Endothelial cell of umbilical vein (primary cell): ENCODE results near the gene OR6K2. TPM values are rescaled to one million over a fixed set of nuclear protein-coding genes. Genes with fewer than 3 reads are reported as not detected.

ENCODE experiments used
- BruUV-seq: library from RNA; stranded (reverse); fragments of 400-500 nt; replicated peaks from 2 replicates; lab custom pipeline; 2021; lab: Mats Ljungman, UMichigan
- CTCF ChIA-PET: fragments of 300-600, 350-600 bp; sonication (Branson Sonifier 250); formaldehyde crosslinking; loops from one replicate; lab custom pipeline; 2021; ENCODE audit warnings: antibody characterized with exemption, inconsistent platforms; lab: Charles Lee
- POLR2A ChIA-PET: fragments of 300-600, 350-600 bp; sonication (Branson Sonifier 250); formaldehyde crosslinking; loops from one replicate; lab custom pipeline; 2021; ENCODE audit warnings: antibody characterized with exemption, inconsistent platforms; lab: Charles Lee
- DNase-seq: peaks from one replicate; pipeline ENCODE4 v3.0.0-alpha.2; 2011; ENCODE audit warnings: low read depth, low spot score
- FAIRE-seq: peaks from 2 replicates; lab custom pipeline; 2011; peaks lifted over from hg19 to GRCh38; lab: Jason Lieb, UNC
- H2AFZ ChIP-seq: 2 replicates; pipeline ENCODE4 v1.6.0; 2012; ENCODE audit warnings: low read depth, low read length, control low read depth, inconsistent platforms
- H3K27ac ChIP-seq: 2 replicates; pipeline ENCODE4 v1.5.1; 2011; ENCODE audit warnings: low read depth, mild to moderate bottlenecking, control low read depth, low read length, moderate library complexity; ENCODE audit not compliant: insufficient read depth
- H3K27me3 ChIP-seq, 2 experiments: 2 replicates each; pipeline versions ENCODE4 v1.6.0 to v1.6.1; 2011; ENCODE audit warnings: low read length in 2 of 2, mixed read lengths in 1 of 2; ENCODE audit not compliant: control insufficient read depth in 2 of 2, insufficient read depth in 2 of 2
- H3K36me3 ChIP-seq, 2 experiments: 2 replicates in 1 of 2; 3 replicates in 1 of 2; pipeline ENCODE4 v1.5.1; 2011; ENCODE audit warnings: low read length in 2 of 2, mild to moderate bottlenecking in 1 of 2, moderate library complexity in 1 of 2; ENCODE audit not compliant: control insufficient read depth in 2 of 2, insufficient read depth in 2 of 2; ENCODE audit errors: extremely low read depth in 1 of 2
- H3K4me1 ChIP-seq: 3 replicates; pipeline ENCODE4 v1.5.1; 2011; ENCODE audit warnings: mild to moderate bottlenecking, low read length; ENCODE audit not compliant: control insufficient read depth, insufficient read depth; ENCODE audit errors: extremely low read depth
- H3K4me2 ChIP-seq: 2 replicates; pipeline ENCODE4 v1.6.1; 2011; ENCODE audit warnings: low read length, control low read depth, mixed read lengths; ENCODE audit not compliant: insufficient read depth
- H3K4me3 ChIP-seq, 3 experiments: fragments of 200-600 bp in 1 of 3; sonication (generic), shearing (Covaris generic) in 1 of 3; replicated peaks in 1 of 3; 2 replicates each; pipeline ENCODE4 v1.5.1; 2011 to 2016; ENCODE audit warnings: control low read depth in 3 of 3, low read length in 3 of 3, mild to moderate bottlenecking in 2 of 3, inconsistent platforms in 1 of 3, low read depth in 1 of 3, moderate library complexity in 1 of 3; ENCODE audit not compliant: insufficient read depth in 1 of 3
- H3K79me2 ChIP-seq: 2 replicates; pipeline ENCODE4 v1.6.0; 2012; ENCODE audit warnings: low read length, inconsistent platforms; ENCODE audit not compliant: control insufficient read depth, insufficient read depth
- H3K9ac ChIP-seq: replicated peaks from 2 replicates; pipeline ENCODE3; 2011; ENCODE audit warnings: low read length, control low read depth; ENCODE audit not compliant: insufficient read depth; ENCODE audit errors: extremely low read depth
- H3K9me1 ChIP-seq: replicated peaks from 3 replicates; pipeline ENCODE4 v1.6.0; 2011; ENCODE audit warnings: mild to moderate bottlenecking, low read length; ENCODE audit not compliant: control insufficient read depth, insufficient read depth; ENCODE audit errors: extremely low read depth
- H3K9me3 ChIP-seq: replicated peaks from 2 replicates; pipeline ENCODE4 v1.5.1; 2012; ENCODE audit warnings: low read length, inconsistent platforms; ENCODE audit not compliant: control insufficient read depth, insufficient read depth
- H4K20me1 ChIP-seq: replicated peaks from 2 replicates; pipeline ENCODE3; 2011; ENCODE audit warnings: mild to moderate bottlenecking, low read length; ENCODE audit not compliant: control insufficient read depth, insufficient read depth; ENCODE audit errors: extremely low read depth
- CTCF ChIP-seq, 2 donors: IDR thresholded peaks; 1 replicate in 1 of 2; 2 replicates in 1 of 2; pipeline ENCODE4 v1.5.1; 2011; ENCODE audit warnings: low read length in 2 of 2, mild to moderate bottlenecking in 2 of 2, moderate library complexity in 2 of 2, control low read depth in 1 of 2, inconsistent platforms in 1 of 2, low read depth in 1 of 2; ENCODE audit not compliant: insufficient read depth in 1 of 2; ENCODE audit errors: extremely low read depth in 1 of 2
- EZH2 ChIP-seq: IDR thresholded peaks from 2 replicates; pipeline ENCODE4 v1.6.1; 2012; ENCODE audit warnings: borderline replicate concordance, low read depth, mild to moderate bottlenecking, moderate library complexity, low read length, inconsistent platforms; ENCODE audit not compliant: severe bottlenecking
- FOS ChIP-seq: IDR thresholded peaks from 2 replicates; pipeline ENCODE4 v1.6.1; 2011; ENCODE audit warnings: mild to moderate bottlenecking, low read length, moderate library complexity, borderline replicate concordance; ENCODE audit not compliant: insufficient read depth
- GATA2 ChIP-seq: IDR thresholded peaks from 2 replicates; pipeline ENCODE4 v1.7.0; 2011; ENCODE audit warnings: low read depth, mild to moderate bottlenecking, moderate library complexity, mixed read lengths, low read length; ENCODE audit not compliant: insufficient read length, insufficient read depth
- JUN ChIP-seq: IDR thresholded peaks from 2 replicates; pipeline ENCODE4 v1.6.1; 2011; ENCODE audit warnings: borderline replicate concordance, low read depth; ENCODE audit not compliant: insufficient read length, insufficient read depth
- MAX ChIP-seq: IDR thresholded peaks from 2 replicates; pipeline ENCODE4 v1.6.1; 2011; ENCODE audit not compliant: insufficient read depth, insufficient read length
- MYC ChIP-seq: IDR thresholded peaks from one replicate; pipeline ENCODE4 v1.6.1; 2011; ENCODE audit warnings: mild to moderate bottlenecking, low read depth, low read length
- POLR2A ChIP-seq: IDR thresholded peaks from 2 replicates; pipeline ENCODE4 v1.6.1; 2012; ENCODE audit warnings: low read depth, mild to moderate bottlenecking, control low read depth, low read length
- POLR2AphosphoS5 ChIP-seq: IDR thresholded peaks from 2 replicates; pipeline ENCODE4 v1.6.1; 2012; ENCODE audit warnings: low read depth, mild to moderate bottlenecking, control low read depth, low read length, moderate library complexity; ENCODE audit not compliant: insufficient read depth
- dilution Hi-C: fragments of 300-500 bp; cut with MboI; formaldehyde crosslinking; loops from one replicate; pipeline ENCODE4 v1.15.0; 2019; ENCODE audit warnings: low sequenced_read_pairs; ENCODE audit not compliant: extremely low pct_ligation_motif_present
- intact Hi-C: fragments of 100-400 bp; cut with micrococcal nuclease; formaldehyde crosslinking; loops from one replicate; pipeline ENCODE4 v1.10.0; 2022
- polyA plus RNA-seq, 4 experiments: library from polyadenylated mRNA; depleted of rRNA in 3 of 4; stranded (reverse) in 3 of 4; unstranded in 1 of 4; fragments of >200 nt; gene quantifications; 2 replicates each; pipeline versions ENCODE4 v1.2.1 to v1.2.3, GENCODE V29; 2011 to 2012; ENCODE audit warnings: missing spikeins in 1 of 4
- total RNA-seq: library from RNA; stranded (reverse); gene quantifications from 2 replicates; pipeline ENCODE4 v1.2.3, GENCODE V29; 2021

Gene OR6K2
- total and polyA plus RNA-seq, 2 donors (not counting 3 experiments of a cell fraction or from before 2014, with no cell fraction given): not detected

GRCh38 chr1:158686111-158687009, 14.1 kb downstream of the OR6K2 start, which contains the start of gene SPTA1:
TSS of gene SPTA1 (minus strand) at chr1:158686715. CDS start at chr1:158686517, 198 bp downstream.
- no TSS peak for BruUV-seq
- DNase-seq (no peak), FAIRE-seq (no peak)
- no peaks in the 10 kb centered on the region for H3K4me1 ChIP-seq
- no peak within 1 kb of the TSS for H3K4me2 ChIP-seq
- H3K79me2 ChIP-seq: no peaks in the 10 kb centered on the region
- no peaks in the 10 kb centered on the region for H4K20me1 ChIP-seq
- dilution Hi-C loops (no loop called here), intact Hi-C loops (no loop called here)
- H3K4me3 ChIP-seq: no peak within 1 kb of the TSS
- POLR2A ChIA-PET: no interaction called here
- no peaks in the 10 kb centered on the region for H3K36me3 ChIP-seq
- CTCF ChIA-PET: no interaction called here
- H3K27ac ChIP-seq: no peak within 1 kb of the TSS
- TF ChIP-seq CTCF (IDR thresholded peaks at IDR 0.05; ENCODE audit: extremely low read depth in 1 of 2, insufficient read depth in 1 of 2, low read depth in 1 of 2, low read length in 2 of 2): no peak
- TF ChIP-seq GATA2: no peak
- no peak for TF ChIP-seq MYC
- TF ChIP-seq EZH2: no peak
- TF ChIP-seq POLR2AphosphoS5: no peak
- no peak for TF ChIP-seq MAX
- no peak for TF ChIP-seq JUN
- no peak for TF ChIP-seq POLR2A
- no peak for TF ChIP-seq FOS
- no peak within 1 kb of the TSS for H2AFZ ChIP-seq
- H3K27me3 ChIP-seq: no peaks in the 10 kb centered on the region
- no peaks in the 10 kb centered on the region for H3K9me3 ChIP-seq
- no peak within 1 kb of the TSS for H3K9ac ChIP-seq
- no peaks in the 10 kb centered on the region for H3K9me1 ChIP-seq
